GM12874 (cell line): ENCODE measurements around the gene BCO1.

Experiments used
- CTCF ChIP-seq: IDR thresholded peaks from 2 replicates; pipeline ENCODE4 v1.5.1; 2011; ENCODE audit warnings: low read depth, mild to moderate bottlenecking, control low read depth, low read length, moderate library complexity; ENCODE audit not compliant: insufficient read depth

BCO1 gene

GRCh38 chr16:81313701-81314602 lies 75.5 kb downstream of the BCO1 start:
- TF ChIP-seq CTCF = no peak

- no peak for TF ChIP-seq CTCF
Observed at GRCh38 chr16:81314603-81315270, 76.2 kb downstream of the BCO1 start, which contains the start of gene GAN. TSS of gene GAN (plus strand) at chr16:81314962. CDS start at chr16:81315114, 152 bp downstream.

DNA sequence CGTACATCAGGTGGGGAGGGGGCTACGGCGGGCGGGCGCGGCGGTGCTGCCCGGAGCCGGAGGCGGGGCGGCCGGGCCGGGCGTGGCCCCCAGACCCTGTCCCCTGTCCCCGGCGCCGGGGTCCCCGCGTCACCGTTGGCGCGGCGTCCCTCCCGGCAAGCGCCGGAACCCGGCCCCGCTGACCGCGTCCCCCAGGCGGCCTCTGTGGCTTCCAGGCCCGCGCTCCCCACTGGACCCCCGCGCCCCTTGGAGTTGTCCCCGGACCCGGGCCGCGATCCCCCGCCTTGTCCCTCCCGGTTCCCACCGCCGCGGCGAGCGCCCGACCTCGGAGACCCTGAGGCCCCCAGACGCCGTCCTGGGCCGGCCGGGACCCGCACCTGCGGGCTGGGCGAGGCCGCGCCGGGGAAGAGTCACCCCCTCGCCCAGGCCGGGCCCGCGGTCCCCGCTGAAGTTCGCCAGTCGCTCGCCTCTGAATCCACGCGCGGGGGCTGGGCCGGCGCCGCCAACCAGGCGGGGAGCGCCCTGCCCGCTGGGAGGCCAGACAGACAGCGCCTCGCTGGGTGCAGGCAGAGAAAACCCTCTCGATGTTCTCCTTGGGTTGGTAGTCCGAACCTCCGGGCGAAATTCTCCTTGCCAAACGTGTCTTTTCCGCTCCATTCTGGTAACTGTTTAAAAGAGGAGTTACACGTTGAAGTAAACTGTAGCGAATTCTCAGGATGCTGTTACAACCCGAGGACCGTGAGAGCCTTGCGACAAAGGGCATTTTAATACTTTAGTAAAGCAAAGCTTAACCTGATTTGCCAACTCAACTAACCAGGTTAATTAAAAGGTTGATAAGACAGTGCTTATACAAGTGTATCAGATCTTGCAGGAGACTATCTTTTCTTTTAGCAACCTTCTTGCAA lies 77.0 kb downstream of the BCO1 start:
- TF ChIP-seq CTCF = 0 out of 2 replicates have a peak, but pooled peaks have one; percentile 1

GRCh38 chr16:81316176-81316496 lies 77.6 kb downstream of the BCO1 start:
- TF ChIP-seq CTCF = no peak

DNA sequence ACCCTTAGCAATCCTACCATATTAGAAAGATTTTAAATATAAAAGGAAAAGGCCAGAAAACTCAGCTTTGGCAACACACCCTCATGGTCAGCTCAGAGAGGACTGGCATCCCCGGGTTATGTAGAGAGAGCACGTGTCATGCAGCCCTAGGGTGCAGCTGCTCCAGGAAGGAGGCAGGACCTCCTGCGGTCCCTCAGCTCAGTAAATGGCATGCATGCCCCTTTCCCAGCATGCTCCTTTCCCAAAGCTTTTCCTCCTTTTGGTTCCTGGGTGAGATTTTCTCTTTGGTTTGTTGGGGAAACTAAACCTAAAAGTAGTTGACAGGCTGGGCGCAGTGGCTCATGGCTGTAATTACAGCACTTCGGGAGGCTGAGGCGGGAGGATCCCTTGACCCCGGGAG lies 80.2 kb downstream of the BCO1 start:
- TF ChIP-seq CTCF = no peak

DNA sequence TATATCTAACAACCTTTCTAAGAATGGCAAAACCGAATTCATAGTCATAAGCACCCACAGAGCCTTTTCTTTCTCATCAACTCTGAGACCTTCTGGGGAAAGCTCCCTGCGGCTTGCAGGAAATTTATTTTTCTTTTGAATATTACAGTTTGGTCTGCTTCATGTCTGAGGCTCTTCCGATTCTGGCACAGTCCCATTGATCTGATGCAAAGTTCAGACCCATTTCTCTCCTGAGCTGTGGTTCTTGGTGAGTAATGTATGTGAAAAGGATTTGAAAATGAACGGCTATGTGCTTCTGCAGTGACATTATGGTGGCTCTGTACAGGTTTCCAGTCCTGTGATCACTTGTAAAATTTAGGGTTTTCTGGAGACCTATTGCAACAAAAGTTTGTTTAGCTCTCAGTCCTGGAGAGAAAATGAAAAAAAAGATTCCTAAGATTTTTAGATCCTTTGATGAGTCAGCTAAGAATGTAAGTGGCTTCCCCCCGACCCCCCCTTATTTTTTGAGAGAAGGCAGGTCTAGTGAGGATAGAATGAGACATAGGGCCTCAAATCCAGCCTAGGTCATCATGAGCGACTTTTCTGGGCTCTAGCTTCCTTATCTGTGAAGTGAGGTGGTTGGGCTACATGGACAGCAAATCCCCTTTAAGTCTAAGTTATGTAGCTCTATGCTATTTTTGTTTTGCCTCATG lies 80.9 kb downstream of the BCO1 start:
- no peak for TF ChIP-seq CTCF
